ENCODE results near the gene TMEM52.

The TMEM52 gene

DNA sequence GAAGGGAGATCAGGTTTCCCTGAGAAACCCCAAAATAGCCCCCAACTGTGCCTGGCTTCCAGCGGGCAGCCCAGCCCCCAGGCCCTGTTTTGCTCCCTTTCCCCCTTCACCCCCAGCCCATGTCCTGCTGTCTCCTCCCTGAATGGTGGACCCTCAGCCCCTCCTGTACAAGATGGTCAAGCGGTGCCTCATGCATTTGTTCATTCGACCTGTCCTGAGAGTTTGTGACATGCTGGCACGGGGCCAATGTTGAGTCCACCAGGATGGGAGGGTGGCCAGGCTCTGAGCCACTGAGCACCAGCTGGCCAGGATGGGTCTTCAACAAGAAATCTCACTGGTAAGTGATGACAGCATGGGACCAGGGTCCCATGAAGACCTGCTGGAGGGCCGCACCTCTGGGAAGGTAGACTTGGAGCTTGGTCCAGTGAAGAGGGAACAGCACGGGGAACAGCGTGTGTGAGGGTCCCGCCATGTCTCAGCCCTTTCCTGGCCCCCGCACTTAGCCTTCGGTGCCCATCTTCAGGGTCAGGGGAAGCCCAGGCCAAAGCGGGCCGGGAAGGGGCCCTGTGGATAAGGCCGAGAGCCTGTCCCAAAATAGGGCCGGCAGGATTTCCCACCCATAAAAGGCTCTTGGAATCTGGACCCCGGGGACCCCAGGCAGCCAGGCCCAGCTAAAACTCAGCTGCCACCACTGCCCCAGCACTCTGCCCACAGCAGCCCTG lies 3.9 kb downstream of the TMEM52 start, which contains the start of gene CALML6:
Gene CALML6 (plus strand): TSS at position 290 of the 722 bp plus-strand sequence. CDS start 21 bp downstream, at position 311.
- DNase-seq (ENCODE audit: low spot score), result no peak

DNA sequence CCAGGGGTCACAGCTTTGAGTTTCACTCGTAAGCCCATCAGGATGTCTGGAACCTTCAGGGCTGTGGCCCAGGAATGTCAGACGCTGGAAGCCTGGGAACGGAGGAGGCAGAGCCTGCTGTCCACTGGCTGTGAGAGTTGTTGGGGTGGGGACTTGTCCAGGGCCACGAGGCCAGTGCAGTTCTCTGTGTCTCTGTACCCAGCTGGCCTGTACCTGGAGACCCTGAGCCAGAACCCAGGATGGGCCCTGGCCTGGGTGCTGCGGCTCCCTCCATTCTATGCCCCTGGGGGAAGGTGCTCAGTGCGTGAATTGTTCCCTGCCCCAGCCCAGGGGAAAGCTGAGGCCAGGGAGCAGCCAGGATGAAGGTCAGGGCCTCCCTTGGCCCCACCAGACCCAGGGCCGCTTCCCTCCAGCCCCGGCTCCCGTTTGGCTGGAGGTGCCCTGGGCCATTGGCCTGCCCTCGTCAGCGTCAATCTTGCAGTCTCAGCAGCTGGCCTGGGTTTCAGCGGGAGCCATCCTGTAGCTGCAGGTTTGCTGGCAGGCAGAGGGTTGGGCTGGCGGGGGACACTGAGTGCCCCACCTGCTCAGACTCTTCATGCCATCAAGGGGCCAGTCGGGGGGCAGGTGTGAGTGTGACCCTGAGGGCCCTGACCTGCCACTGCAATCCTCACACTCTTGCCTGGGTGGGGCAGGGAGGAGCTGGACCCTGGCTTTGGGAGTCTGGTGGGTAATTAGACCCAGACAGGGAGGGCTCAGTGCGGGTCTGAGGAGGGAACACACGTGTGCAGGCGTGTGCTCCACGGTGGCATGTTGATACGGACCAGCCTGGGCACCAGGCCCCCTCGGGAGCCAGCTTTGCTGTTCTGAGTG lies 4.7 kb downstream of the TMEM52 start:
- DNase-seq (ENCODE audit: low spot score), result no peak

DNA sequence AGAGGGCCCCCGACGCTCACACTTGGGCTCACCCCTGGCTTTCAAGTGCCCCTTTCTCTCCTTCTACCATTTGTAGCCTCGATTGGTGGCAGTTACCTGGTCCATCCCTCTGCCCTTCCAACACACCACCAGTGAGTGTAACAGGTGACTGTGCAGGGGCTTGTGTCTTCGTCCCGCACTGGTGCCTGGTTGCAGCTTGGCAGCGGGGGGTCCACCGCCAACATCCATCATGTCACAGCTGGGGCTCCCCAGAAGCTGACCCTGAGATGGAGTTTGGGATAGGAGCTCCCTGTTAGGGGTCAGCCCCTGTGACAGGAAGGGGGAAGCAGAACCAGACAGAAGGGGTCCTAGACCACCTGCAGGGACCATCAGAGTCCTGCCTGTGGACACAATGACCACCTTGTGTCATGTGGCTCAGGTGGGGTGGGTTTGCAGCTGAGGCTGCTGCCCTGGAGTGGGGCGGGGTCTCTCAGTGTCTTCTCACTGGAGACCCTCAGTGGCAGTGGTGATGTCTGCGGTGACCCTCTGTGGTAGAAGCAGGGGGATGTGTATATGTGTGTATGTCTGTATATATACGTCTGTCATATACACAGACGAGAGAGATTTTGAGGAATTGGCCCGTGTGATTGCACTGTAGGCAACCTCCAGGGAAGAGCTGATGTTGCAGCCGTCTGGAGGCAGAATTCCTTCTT lies 7.6 kb downstream of the TMEM52 start:
- no peak for DNase-seq (ENCODE audit: low spot score)

DNA sequence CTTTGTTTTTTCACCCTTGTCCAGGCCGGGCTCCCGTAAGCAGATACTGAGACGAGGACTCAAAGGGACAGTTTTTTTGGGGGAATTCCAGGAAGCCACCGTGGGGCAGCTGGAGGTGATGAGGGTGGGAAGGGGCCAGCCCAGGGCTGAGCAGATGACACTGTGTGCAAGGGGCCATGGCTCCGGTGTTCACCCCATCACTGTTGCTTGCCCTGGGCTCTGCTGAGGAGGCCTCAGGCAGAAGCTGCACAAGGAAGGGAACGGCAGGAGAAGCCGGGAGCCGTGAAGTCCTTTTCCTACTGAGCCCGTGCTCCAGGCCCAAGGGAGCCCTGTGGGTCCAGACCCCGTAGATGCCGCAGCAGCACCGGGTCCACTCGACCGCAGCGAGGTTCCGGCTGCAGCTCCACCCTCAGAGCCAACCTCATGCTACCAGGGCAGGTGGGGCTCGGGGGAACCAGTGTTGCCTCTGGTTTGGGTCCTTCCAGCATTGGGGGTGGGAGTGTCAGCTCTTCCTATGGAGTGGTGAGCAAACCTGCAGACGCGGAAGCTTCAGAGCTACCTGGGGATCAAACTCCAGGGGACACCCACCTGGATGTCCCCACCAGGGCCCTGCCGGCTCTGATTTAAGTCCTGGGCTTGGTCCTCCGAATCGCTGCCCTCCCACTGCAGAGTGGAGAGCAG lies 8.3 kb downstream of the TMEM52 start:
- DNase-seq (ENCODE audit: low spot score), result no peak

DNA sequence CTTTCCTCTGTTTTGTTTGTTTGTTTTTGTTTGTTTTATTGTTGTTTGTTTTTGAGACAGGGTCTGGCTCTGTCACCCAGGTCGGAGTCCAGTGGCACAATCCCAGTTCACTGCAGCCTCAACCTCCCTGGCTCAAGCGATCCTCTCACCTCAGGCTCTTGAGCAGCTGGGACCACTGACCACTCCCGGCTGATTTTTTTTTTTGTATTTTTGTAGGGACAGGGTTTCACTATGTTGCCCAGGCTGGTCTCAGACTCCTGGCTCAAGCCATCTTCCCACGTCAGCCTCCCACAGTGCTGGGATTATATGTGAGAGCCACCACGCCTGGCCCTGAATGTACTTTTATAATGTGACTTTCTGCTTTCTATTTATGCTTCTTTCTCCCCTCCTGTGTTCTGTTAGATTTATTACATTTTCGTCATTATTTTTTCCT lies 9.0 kb downstream of the TMEM52 start:
- no peak for DNase-seq (ENCODE audit: low spot score)

DNA sequence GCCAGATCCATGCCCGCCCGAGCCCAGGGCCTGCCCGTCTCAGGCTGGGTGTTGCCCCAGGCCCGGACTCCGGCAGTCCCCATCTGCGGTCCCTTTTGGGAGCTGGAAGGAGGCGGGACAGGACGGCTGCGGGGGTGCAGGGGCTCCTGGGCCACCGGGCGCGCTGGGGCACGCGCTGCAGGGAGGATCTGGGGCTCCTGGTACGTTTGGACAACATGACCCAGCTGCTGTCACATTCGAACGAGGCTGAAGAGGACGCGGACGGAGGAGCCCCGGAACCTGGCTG lies 10.6 kb downstream of the TMEM52 start:
- DNase-seq (ENCODE audit: low spot score), result no peak

DNA sequence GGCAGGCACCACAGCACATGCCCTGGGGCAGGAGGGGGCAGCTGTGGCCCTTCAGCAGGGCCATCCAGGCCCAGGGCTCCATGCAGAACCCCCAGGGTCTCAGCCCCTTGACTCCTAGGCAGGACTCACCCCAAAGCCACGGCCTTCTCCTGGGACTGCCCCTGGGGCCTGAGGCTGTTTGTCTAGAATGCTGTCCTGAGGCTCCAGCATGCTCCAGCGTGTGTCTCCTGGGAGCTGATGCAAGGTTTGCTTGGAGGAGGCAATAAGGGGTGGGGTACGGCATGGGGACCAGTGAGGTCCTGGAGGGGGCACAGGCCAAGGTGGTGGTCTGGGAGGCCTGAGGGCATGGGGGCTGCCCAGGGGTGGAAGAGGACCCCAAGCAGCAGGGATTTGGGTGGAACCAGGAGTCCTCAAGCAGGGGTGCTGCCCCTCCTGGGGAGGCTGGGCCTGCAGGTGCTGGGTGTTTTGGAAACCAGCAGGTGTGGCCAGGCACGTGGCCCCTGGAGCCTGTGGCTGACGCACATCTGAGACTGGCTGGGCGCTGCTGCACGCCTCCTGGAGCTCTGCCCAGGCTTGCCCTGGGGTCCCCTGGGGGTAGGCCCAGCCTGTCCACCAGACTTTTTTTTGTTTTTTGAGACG lies 11.9 kb downstream of the TMEM52 start:
- no peak for DNase-seq (ENCODE audit: low spot score)

DNA sequence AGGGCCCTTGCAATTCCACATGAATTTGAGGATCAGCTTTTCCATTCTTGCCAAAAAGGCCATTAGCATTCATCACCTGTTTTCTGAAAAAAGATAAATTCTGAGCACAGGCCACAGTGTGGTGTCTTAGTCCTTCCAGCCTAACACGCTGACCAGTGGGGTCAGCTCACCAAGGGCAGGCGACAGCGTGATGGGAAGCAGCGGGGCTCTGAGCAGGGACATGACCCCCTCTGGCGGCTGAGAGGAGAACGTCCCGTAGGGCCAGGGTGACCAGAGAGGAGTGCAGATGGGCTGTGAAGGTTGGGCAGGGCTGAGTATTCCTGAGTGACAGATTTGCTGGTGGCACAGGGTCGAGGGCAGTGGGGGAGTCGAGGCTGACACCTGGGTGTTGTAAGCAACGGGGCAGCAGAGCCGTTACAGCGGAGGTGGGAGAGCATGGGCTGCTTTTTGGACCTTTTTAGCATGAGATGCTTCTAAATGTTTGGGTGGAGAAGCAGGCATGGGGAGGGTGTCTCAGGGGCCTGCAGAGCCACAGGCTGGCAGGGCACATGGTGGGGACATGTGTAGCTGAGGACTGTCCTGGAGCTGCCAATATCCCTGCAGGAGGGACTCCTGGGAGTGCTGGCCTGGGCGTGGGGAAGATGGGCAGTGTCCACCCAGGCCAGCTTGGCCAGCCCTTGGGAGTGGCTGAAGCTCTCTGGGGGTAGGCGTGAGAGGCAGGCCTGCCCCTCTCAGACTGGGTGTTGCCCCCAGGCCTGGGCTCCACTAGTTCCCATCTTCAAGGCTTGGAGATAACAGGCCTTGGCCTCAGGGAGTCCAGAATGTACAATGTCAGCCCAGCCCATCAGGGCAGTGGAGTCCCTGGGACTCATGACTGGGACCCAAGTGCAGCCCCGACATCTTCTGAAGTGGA lies 12.6 kb downstream of the TMEM52 start:
- peak; percentile 89 for DNase-seq (ENCODE audit: low spot score)

DNA sequence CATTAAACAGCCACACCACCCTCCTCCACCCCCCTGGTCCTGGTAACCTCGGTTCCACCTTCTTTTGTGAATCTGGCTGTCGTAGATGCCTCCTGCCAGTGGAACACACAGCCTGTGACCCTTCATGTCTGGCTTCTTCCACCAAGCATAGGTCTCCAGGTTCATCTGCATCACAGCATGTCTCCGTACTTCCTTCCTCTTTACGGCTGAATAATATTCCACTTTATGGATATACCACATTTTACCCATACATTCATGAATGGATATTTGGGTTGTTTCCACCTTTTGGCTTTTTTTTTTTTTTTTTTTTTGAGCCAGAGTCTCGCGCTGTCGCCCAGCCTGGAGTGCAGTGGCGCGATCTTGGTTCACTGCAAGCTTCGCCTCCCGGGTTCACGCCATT lies 15.9 kb downstream of the TMEM52 start:
- no peak for DNase-seq (ENCODE audit: low spot score)

DNA sequence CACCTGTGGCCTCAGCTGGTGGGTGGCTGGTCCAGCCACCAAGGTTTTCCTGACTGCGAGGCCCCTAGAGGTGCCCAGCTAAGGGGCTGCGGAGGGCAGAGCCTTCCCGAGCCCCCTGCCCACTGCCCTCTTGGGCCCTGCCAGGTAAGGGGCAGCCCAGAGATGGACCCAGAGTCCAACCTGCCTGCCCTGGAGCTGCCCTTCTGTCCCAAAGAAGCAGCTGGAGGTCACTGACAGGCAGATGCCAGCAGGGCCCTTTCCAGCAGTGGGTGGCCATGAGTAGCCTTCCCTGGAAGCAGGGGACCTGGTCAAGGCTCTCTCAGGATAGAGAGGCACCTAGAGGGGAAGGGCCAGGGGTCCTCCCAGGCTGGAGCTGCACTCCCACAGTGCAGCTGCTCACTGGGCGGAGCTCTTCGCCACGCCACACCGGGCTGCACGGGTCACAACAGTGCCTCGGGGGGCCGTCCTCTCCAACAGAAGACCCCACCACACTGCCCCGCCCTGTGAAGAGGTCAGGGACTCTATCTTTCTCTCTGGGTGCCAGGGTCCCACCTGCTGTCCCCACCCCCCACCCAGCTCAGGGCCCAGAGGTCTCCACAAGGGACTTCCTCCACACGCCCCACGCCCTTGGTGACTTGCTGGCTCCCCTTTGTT lies 17.3 kb downstream of the TMEM52 start:
- no peak for DNase-seq (ENCODE audit: low spot score)

DNA sequence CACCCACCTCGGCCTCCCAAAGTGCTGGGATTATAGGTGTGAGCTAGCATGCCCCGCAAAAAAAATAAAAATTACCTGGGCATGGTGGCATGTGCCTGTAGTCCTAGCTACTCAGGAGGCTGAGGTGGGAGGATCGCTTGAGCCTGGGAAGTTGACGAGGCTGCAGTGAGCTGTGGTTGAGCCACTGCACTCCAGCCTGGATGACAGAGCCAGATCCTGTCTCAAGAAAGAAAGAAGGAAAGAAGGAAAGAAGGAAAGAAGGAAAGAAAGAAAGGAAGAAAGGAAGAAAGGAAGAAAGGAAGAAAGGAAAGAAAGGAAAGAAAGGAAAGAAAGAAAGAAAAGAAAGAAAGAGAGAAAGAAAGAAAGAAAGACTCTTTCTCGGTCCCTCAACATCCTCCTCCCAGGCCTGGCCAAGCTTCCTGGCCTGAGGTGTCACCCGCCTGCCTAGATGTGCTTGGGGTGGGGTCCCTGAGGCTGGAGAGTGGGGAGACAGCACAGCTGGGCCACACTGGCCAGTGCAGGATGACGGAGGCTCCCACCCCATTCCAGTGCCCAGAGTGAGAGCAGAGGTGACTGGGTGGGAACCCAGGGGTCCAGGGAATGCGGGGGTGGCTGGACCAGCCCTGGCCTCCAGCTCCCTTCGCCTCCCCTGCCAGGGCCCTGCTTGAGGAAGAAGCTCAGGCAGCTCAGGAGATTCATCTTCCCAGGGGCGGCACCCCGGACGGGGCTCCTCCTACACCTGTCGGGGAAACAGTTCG lies 18.0 kb downstream of the TMEM52 start:
- no peak for DNase-seq (ENCODE audit: low spot score)

DNA sequence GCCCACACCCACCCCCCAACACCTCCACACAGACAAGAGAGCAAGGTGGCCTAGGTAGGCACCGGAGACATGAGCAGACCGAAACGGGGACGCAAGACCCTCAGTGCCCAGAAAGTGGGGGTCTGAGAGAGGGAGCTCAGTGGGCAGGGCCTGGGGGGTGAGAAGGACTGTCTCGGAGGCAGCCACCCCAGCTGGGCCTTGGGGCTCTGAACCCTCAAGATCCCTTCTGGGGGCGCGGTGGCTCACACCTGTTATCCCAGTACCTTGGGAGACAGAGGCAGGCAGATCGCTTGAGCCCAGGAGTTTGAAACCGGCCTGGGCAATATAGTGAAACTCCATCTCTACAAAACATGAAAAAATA lies 19.1 kb downstream of the TMEM52 start:
- no peak for DNase-seq (ENCODE audit: low spot score)

DNA sequence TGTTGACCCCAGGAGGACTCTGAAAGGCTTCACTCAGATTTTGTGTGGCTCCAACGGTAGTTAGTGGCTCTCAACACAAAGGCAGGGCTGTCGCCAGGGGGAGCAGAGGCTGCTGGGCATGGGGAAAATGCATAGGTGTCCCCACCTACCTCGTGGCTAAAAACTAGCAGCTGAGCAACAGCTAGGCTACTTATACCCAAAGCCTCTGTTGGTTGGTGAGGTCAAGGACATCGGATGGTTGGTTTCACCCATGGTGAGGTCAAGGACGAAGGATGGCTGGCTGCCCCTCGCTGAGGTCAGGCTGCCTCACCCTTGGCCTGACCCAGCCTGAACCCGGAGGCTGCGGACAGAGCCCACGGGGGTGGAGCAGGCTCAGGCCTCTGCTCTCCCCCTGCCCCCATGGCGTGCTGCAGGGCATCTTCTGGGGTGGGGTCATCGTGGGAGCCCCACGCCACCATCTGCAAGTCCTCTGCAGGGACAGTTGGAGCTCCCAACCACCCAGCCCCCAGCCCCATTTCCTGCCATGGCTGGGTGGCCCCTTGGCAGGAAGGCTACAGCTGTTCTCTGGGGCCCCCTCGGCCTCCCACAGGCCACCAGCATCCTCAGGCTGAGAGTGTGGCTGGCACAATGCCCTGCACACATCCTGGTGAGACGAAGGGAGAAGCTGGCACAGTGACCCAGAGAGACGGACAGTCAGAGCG lies 19.7 kb downstream of the TMEM52 start:
- DNase-seq (ENCODE audit: low spot score), result no peak

DNA sequence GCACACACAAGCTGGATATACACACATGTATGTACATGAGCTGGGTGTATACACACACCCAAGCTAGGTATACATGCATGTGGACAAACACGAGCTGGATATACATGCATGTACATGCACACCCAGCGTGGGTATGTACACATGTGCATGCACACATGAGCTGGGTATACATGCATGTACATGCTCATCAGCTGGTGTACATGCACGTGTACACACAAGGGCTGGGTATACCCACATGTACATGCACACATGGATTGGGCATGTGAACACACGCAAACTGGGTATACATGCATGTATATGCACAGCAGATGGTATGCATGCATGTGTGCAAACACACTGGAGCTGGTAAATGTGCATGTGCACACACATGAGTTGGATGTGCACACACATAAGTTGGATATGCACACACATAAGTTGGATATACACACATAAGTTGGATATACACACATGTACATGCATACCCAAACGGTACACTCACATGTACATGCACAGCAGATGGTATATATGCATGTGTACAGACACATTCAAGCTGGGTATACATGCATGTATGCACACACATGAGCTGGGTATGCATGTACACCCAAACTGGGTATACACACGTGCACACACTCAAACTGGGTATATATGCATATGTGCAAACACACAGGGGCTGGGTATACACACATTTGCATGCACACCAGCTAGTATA lies 20.7 kb downstream of the TMEM52 start:
- no peak for DNase-seq (ENCODE audit: low spot score)

DNA sequence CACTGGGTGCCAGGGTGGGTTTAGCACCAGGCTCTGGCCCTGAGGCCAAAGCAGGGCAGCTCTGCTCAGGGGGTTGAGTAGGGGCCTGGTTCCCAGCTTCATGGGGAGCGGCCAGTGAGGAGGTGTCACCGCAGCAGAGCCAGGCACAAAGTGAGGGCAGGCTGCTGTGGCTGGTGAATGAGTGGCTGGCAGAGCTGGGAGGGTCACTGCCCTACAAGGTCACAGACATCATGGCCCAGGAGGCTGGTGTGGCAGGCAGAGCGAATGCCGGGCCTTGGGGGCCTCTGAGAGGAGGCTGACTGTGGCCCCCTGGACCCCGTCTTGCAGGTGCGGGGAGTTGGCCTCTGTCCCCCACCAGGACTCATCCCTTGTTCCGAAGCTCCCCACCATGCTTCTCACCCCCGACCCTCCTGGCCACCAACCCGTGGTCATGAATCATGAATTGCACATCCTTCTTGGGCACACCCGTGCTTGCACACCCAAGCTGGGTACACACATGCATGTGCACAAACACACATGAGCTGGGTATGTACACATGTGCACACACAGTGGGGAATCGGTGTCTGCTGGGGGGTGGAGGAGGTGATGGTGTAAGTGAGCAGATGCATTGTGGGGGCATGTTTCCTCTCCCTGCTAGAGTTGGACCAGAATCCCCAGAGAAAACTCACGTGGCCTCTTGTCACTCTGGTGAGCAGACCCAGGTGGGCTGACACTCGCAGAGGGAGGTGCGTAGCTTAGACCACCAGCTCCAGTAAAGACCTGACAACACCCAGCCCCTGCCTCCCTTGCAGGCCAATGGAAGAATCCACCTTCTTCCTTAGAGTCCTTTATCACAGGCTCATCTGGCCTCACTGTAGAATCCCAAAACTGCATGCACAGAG lies 23.4 kb downstream of the TMEM52 start:
- DNase-seq (ENCODE audit: low spot score), result no peak

DNA sequence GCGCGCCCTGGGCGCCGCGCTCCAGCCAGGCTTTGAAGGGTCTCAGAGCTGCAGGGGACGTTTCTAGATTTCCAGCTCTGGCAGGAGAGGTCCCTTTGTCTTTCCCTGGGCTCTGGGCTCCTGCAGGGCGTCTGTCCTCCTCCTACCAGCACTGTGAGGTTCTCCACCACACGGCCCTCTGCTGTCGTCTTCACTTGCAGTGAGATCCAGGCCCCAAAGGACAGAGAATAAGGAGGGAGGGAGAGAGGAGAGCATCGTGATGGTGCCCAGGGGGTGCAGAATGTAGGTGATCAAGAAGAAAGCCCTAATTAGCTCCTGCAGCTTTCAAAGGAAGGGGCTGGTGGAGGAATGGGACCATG lies 24.0 kb downstream of the TMEM52 start:
- no peak for DNase-seq (ENCODE audit: low spot score)

DNA sequence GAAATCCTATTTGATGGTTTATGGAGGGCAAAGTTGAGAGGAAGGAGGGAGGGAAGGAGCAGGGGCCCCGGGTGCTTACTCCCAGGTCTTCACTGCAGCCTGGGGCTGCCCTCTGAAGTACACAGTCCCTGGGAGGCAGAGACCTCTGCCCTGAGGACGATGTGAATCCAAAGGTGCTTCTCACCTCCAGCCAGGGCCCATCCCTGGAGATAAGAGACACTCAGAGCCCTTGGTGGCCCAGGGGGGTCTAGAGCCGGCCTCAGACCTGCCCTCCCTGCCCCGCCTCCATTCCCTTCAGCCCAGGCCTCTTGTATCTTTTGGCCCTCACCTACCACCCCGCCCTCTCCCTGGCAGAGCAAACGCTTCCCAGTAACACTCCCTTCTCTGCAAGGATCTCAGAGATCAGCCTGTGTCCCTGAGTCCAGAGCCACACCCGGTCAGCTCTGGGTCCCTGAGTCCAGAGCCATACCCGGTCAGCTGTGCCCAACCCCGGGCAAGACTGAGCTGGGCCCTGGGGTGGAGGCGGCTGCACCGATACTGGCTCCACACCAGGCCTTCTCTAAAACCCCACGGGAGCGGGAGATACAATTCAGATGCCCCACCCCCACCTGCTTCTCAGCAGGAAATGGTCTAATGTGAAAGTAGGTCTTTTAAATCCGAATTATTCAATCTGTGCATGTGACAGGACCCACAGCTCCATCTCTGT lies 24.6 kb downstream of the TMEM52 start:
- DNase-seq (ENCODE audit: low spot score), result no peak
